SK-N-SH treated with all-trans-retinoic acid at 6 μM for 48 hours (cell line): ENCODE measurements around the gene TDRD9.
"Not testable (repeated sequence)": the region's sequence is repeated elsewhere in the genome, so short reads cannot be mapped to it uniquely, and the experiment has no call there.

Experiments
- ATAC-seq: fragments of 200-7000 bp; cut with Tn5 transposase; 3 replicates; pipeline ENCODE4 v1.9.1; 2020; ENCODE audit warnings: mild to moderate bottlenecking, moderate library complexity
- BACH2 ChIP-seq: fragments of 250-450 bp; sonication (Bioruptor Pico); IDR thresholded peaks from 2 replicates; pipeline ENCODE4 v1.9.0; 2021; ENCODE audit warnings: mild to moderate bottlenecking, borderline replicate concordance
- CSDC2 ChIP-seq: fragments of 250-450 bp; sonication (Bioruptor Pico); IDR thresholded peaks from 2 replicates; pipeline ENCODE4 v1.5.0; 2020; ENCODE audit warnings: mild to moderate bottlenecking, moderate library complexity
- GLIS3 ChIP-seq: fragments of 250-450 bp; sonication (Bioruptor Pico); IDR thresholded peaks from 2 replicates; pipeline ENCODE4 v1.5.0; 2020; ENCODE audit warnings: mild to moderate bottlenecking, moderate library complexity
- ISL1 ChIP-seq: fragments of 250-450 bp; sonication (Bioruptor Pico); IDR thresholded peaks from 2 replicates; pipeline ENCODE4 v2.1.2; 2022; ENCODE audit warnings: mild to moderate bottlenecking, moderate library complexity
- PPARA ChIP-seq: fragments of 250-450 bp; sonication (Bioruptor Pico); IDR thresholded peaks from 2 replicates; pipeline ENCODE4 v1.5.0; 2020; ENCODE audit warnings: mild to moderate bottlenecking, borderline replicate concordance
- SNAI2 ChIP-seq: fragments of 250-450 bp; sonication (Bioruptor Pico); IDR thresholded peaks from 2 replicates; pipeline ENCODE4 v1.5.0; 2020; ENCODE audit warnings: mild to moderate bottlenecking, moderate library complexity
- TCF4 ChIP-seq: fragments of 250-450 bp; sonication (Bioruptor Pico); IDR thresholded peaks from 2 replicates; pipeline ENCODE4 v1.8.0; 2021; ENCODE audit warnings: mild to moderate bottlenecking, moderate library complexity, borderline replicate concordance
- TOX ChIP-seq: fragments of 250-450 bp; sonication (Bioruptor Pico); IDR thresholded peaks from 2 replicates; pipeline ENCODE4 v1.8.0; 2021; ENCODE audit warnings: mild to moderate bottlenecking, moderate library complexity, borderline replicate concordance
- ZC3H10 ChIP-seq: fragments of 250-450 bp; sonication (Bioruptor Pico); IDR thresholded peaks from 2 replicates; pipeline ENCODE4 v1.5.1; 2021; ENCODE audit warnings: mild to moderate bottlenecking, moderate library complexity
- ZFP3 ChIP-seq: fragments of 250-450 bp; sonication (Bioruptor Pico); IDR thresholded peaks from 2 replicates; pipeline ENCODE4 v1.5.0; 2020; ENCODE audit warnings: mild to moderate bottlenecking, moderate library complexity
- ZFP30 ChIP-seq: fragments of 450-650 bp; formaldehyde crosslinking; IDR thresholded peaks from 2 replicates; pipeline ENCODE4 v1.5.0; 2022; ENCODE audit warnings: mild to moderate bottlenecking, moderate library complexity
- ZNF565 ChIP-seq: fragments of 450-650 bp; formaldehyde crosslinking; conservative IDR thresholded peaks from 2 replicates; pipeline ENCODE4 v1.5.0; 2020; ENCODE audit warnings: low read depth, mild to moderate bottlenecking, moderate library complexity
- ZNF70 ChIP-seq: fragments of 450-650 bp; formaldehyde crosslinking; IDR thresholded peaks from 2 replicates; pipeline ENCODE4 v1.5.0; 2020; ENCODE audit warnings: mild to moderate bottlenecking, moderate library complexity
- ZNF8 ChIP-seq: fragments of 450-650 bp; formaldehyde crosslinking; IDR thresholded peaks from 2 replicates; pipeline ENCODE4 v1.5.0; 2020; ENCODE audit warnings: mild to moderate bottlenecking, moderate library complexity
- TF ChIP-seq, protein P1 (sequence below): fragments of 250-450 bp; sonication (Bioruptor Pico); IDR thresholded peaks from 2 replicates; pipeline ENCODE4 v1.5.1; 2021; ENCODE audit warnings: mild to moderate bottlenecking, moderate library complexity
- TF ChIP-seq, protein P2 (sequence below): fragments of 250-450 bp; sonication (Bioruptor Pico); IDR thresholded peaks from 2 replicates; pipeline ENCODE4 v1.8.0; 2020; ENCODE audit warnings: mild to moderate bottlenecking, moderate library complexity, borderline replicate concordance
- TF ChIP-seq, protein P3 (sequence below): fragments of 250-450 bp; sonication (Bioruptor Pico); IDR thresholded peaks from 2 replicates; pipeline ENCODE4 v1.5.0; 2020; ENCODE audit warnings: mild to moderate bottlenecking, moderate library complexity
- TF ChIP-seq, protein P4 (sequence below): fragments of 250-450 bp; sonication (Bioruptor Pico); IDR thresholded peaks from 2 replicates; pipeline ENCODE4 v1.5.1; 2020; ENCODE audit warnings: low read depth, mild to moderate bottlenecking, moderate library complexity

Gene TDRD9

DNA sequence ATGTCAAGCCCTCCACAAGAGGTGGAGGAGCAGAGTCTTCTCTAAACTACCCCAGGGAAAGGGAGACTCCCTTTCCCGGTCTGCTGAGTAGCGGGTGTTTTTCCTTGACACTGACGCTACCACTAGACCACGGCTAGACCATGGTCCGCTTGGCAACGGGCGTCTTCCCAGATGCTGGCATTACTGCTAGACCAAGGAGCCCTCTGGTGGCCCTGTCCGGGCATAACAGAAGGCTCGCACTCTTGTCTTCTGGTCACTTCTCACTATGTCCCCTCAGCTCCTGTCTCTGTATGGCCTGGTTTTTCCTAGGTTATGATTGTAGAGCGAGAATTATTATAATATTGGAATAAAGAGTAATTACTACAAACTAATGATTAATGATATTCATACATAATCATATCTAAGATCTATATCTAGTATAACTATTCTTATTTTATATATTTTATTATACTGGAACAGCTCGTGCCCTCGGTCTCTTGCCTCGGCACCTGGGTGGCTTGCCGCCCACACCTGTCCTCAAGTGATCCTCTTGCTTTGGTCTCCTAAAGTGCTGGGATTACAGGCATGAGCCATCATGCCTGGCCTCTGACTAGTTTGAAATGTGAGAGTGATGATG is 52.5 kb downstream of the TDRD9 start:
- ATAC-seq, result not testable (repeated sequence)

DNA sequence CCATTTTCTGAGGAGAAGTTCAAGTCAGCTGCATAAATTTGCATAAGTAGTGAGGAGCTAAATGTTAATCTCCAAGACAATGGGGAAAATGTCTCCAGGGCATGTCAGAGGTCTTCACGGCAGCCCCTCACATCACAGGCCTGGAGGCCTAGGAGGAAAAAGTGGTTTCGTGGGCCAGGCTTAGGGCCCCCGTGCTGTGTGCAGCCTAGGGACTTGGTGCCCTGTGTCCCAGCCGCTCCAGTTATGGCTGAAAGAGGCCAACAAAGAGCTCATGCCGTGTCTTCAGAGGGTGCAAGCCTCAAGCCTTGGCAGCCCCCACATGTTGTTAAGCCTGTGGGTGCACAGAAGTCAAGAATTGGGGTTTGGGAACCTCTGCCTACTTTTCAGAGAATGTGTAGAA is 55.9 kb downstream of the TDRD9 start:
- ATAC-seq, result no peak
- TF ChIP-seq, protein P1, sequence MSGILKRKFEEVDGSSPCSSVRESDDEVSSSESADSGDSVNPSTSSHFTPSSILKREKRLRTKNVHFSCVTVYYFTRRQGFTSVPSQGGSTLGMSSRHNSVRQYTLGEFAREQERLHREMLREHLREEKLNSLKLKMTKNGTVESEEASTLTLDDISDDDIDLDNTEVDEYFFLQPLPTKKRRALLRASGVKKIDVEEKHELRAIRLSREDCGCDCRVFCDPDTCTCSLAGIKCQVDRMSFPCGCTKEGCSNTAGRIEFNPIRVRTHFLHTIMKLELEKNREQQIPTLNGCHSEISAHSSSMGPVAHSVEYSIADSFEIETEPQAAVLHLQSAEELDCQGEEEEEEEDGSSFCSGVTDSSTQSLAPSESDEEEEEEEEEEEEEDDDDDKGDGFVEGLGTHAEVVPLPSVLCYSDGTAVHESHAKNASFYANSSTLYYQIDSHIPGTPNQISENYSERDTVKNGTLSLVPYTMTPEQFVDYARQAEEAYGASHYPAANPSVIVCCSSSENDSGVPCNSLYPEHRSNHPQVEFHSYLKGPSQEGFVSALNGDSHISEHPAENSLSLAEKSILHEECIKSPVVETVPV (CRISPR knock-in tag), result no peak
- TF ChIP-seq, protein P2, sequence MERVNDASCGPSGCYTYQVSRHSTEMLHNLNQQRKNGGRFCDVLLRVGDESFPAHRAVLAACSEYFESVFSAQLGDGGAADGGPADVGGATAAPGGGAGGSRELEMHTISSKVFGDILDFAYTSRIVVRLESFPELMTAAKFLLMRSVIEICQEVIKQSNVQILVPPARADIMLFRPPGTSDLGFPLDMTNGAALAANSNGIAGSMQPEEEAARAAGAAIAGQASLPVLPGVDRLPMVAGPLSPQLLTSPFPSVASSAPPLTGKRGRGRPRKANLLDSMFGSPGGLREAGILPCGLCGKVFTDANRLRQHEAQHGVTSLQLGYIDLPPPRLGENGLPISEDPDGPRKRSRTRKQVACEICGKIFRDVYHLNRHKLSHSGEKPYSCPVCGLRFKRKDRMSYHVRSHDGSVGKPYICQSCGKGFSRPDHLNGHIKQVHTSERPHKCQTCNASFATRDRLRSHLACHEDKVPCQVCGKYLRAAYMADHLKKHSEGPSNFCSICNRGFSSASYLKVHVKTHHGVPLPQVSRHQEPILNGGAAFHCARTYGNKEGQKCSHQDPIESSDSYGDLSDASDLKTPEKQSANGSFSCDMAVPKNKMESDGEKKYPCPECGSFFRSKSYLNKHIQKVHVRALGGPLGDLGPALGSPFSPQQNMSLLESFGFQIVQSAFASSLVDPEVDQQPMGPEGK, result no peak
- TF ChIP-seq SNAI2 (no peak), CSDC2 (CRISPR knock-in tag) (no peak), GLIS3 (CRISPR knock-in tag) (no peak), ZC3H10 (CRISPR knock-in tag) (no peak), ISL1 (CRISPR knock-in tag) (no peak), TOX (no peak), ZNF8 (no peak), BACH2 (CRISPR knock-in tag) (no peak), ZNF70 (CRISPR knock-in tag) (no peak), ZFP3 (CRISPR knock-in tag) (no peak)
- TF ChIP-seq, protein P3, sequence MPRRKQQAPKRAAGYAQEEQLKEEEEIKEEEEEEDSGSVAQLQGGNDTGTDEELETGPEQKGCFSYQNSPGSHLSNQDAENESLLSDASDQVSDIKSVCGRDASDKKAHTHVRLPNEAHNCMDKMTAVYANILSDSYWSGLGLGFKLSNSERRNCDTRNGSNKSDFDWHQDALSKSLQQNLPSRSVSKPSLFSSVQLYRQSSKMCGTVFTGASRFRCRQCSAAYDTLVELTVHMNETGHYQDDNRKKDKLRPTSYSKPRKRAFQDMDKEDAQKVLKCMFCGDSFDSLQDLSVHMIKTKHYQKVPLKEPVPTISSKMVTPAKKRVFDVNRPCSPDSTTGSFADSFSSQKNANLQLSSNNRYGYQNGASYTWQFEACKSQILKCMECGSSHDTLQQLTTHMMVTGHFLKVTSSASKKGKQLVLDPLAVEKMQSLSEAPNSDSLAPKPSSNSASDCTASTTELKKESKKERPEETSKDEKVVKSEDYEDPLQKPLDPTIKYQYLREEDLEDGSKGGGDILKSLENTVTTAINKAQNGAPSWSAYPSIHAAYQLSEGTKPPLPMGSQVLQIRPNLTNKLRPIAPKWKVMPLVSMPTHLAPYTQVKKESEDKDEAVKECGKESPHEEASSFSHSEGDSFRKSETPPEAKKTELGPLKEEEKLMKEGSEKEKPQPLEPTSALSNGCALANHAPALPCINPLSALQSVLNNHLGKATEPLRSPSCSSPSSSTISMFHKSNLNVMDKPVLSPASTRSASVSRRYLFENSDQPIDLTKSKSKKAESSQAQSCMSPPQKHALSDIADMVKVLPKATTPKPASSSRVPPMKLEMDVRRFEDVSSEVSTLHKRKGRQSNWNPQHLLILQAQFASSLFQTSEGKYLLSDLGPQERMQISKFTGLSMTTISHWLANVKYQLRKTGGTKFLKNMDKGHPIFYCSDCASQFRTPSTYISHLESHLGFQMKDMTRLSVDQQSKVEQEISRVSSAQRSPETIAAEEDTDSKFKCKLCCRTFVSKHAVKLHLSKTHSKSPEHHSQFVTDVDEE (CRISPR knock-in tag), result no peak
- TF ChIP-seq, all 23 proteins: peak for 0

DNA sequence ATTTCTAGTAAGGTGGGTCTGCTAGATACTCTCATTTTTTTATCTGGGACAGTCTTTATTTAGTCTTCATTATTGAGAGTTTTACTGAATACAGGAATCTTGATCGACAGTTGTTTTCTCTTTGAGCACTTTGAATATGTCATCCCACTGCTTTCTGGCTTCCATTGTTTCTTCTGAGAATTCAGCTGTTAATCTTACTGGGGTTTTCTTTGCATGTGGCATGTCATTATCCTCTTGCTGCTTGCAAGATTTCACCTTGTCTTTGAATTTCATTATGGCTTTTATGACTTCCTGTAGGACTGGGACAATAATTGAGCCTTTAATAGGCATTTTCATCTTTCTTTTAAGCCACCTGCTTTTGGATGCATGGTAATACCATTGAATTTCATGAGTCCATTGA is 60.8 kb downstream of the TDRD9 start:
- ATAC-seq, result no peak
- TF ChIP-seq ZNF8, result peak; percentile 94
- TF ChIP-seq, protein P4, sequence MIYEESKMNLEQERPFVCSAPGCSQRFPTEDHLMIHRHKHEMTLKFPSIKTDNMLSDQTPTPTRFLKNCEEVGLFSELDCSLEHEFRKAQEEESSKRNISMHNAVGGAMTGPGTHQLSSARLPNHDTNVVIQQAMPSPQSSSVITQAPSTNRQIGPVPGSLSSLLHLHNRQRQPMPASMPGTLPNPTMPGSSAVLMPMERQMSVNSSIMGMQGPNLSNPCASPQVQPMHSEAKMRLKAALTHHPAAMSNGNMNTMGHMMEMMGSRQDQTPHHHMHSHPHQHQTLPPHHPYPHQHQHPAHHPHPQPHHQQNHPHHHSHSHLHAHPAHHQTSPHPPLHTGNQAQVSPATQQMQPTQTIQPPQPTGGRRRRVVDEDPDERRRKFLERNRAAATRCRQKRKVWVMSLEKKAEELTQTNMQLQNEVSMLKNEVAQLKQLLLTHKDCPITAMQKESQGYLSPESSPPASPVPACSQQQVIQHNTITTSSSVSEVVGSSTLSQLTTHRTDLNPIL (CRISPR knock-in tag), result no peak

DNA sequence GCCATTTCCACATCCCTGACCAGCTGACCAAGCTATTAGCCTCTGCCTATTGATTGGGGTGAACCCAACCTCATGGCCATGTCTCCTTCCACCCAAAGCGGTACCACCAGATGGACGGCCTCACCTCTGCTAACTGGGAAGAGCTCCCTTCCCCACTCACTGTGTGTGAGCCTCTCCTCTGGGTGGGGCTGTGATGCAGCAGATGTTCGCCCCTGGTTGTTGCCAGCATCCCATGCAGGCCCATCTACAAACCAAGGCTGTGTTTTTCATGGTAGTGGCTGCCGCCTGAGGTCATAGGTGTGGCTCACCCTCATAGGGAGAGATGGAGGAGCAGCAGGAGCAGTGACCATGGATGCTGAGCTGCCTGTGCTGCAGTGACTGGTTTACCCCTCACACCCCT is 61.7 kb downstream of the TDRD9 start:
- no peak for TF ChIP-seq TCF4
- TF ChIP-seq, protein P1 (CRISPR knock-in tag), result no peak
- TF ChIP-seq ZC3H10 (CRISPR knock-in tag), result no peak
- TF ChIP-seq, protein P4 (CRISPR knock-in tag), result no peak
- no peak for TF ChIP-seq PPARA (CRISPR knock-in tag)
- no peak for TF ChIP-seq ZFP30 (CRISPR knock-in tag)
- TF ChIP-seq ISL1 (CRISPR knock-in tag), result no peak
- no peak for TF ChIP-seq ZNF8
- TF ChIP-seq ZNF565 (CRISPR knock-in tag), result no peak
- TF ChIP-seq ZFP3 (CRISPR knock-in tag), result no peak
- TF ChIP-seq BACH2 (CRISPR knock-in tag), result no peak
- no peak for TF ChIP-seq TOX
- no peak for TF ChIP-seq ZNF70 (CRISPR knock-in tag)
- no peak for ATAC-seq
